IPS-18c (cell line): ENCODE data around the gene TYK2.

ENCODE experiments used
- H3K4me3 ChIP-seq: 2 replicates; pipeline ENCODE4 v1.7.0; 2013; ENCODE audit warnings: low read depth, mild to moderate bottlenecking, low read length, moderate library complexity; ENCODE audit not compliant: insufficient read depth
- H3K9me3 ChIP-seq: one replicate; pipeline ENCODE4 v1.6.1; 2013; ENCODE audit warnings: mild to moderate bottlenecking, low read length, moderate library complexity; ENCODE audit not compliant: control insufficient read depth, insufficient read depth

The TYK2 gene

DNA sequence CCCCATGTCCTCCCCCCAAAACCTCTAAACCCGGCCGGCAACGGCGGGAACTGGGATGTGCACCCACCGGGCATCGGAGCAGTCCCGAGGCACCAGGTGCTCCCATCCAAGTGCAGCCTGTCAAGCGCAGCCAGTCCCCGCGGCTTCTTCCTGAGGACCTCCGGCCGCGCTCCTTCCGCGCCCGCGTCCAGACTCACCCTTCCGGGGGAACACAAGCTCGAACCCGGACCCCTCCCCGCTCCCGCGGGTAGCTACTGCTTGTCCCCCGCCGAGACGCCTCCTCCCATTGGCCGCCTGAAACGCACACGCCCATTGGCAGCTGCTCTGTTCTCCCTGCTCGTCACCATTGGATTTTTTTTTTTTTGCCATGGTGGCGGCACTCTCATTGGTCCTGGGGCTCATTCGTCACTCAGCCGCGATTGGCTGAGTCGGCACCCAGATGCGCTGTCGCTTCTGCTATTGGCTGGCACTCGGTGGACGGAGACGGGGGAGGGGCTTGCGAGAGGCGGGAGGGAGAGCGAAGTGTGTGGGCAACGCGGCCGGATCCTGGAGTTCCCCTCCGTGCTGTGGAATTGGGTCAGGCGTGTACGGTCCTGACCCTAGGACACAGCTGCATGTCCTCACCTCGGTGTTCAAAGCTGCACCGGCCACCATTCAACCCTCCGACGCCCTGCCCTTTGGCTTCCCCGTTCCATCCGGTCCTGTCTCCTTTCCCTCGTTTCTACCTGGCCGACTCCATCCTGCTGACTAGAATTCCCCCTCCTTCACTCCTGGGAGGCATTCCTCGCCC is at the start of gene TYK2:
TYK2 (minus strand) TSS at position 260 of the 790 bp plus-strand sequence. CDS start 2,166 bp downstream, outside the sequence.
- peak within 1 kb of the TSS; percentile 85 for H3K4me3 ChIP-seq
- H3K9me3 ChIP-seq = no peaks in the 10 kb centered on the region

DNA sequence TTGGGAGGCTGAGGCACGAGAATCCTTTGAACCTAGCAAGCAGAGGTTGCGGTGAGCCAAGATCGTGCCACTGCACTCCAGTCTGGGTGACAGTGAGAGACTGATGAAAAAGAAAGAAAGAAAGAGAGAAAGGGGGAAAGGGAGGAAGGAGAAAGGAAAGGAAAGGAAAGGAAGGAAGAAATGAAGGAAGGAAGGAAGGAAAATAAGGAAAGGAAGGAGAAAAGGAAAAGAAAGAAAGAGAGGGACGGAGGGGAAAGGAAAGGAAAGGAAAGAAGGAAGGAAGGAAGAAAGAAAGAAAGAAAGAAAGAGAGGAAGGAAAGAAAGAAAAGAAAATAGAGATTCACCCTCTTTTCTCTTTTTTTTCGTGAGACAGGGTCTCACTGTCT is 48.6 kb upstream of the TYK2 start:
- peaks cover 2% of the 10 kb centered on the region for H3K9me3 ChIP-seq
- H3K4me3 ChIP-seq = no peak overlapping the region

DNA sequence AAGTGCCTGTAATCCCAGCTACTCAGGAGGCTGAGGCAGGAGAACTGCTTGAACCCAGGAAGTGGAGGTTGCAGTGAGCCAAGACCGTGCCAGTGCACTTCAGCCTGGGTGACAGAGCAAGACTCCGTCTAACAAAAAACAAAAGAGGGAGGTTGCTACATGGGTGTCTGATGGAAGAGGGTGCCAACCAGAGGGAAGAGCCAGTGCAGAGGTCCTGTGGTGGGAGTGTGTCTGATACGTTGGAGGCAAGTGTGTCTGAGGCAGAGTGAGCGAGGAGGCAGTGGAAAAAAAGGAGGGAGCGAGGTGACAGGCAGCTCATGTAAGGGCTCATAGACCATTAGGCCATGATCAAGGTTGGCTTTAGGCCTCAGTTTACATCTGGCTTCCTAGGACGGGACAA is 46.8 kb upstream of the TYK2 start:
- Histone ChIP-seq H3K9me3 (peaks cover 2% of the 10 kb centered on the region), H3K4me3 (no peak overlapping the region)

DNA sequence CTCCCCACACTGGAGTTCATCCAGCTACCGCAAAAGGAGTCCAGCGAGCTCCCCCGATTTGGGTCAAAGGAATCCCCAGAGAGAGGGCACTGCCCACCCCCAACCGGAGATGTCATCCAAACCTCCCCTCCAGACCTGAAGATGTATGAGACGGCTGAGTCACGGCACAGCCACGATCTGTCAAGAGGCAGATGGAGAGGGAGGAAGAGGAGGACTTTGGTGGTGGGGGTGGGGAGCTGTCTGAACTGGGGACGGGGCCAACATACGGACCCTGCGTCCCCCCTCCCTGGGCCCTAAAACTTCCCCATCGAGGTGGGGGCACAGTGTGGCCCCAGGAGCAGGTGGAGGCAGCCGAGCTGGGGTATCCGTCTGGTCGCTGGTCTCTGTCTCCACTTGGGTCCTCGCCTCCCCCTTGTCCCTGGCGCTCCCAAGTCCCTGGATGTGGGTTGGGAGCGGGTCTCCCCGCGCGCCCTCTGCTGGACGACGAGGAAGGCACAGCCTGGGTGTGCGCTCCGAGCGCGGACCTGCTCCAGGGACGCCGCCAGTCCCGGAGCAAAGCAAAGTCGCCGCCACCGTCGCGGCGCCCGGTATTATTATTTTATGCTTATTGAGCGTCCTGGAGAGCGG is 43.8 kb upstream of the TYK2 start:
- H3K9me3 ChIP-seq = no peaks in the 10 kb centered on the region
- peak overlapping the region; percentile 44 for H3K4me3 ChIP-seq

DNA sequence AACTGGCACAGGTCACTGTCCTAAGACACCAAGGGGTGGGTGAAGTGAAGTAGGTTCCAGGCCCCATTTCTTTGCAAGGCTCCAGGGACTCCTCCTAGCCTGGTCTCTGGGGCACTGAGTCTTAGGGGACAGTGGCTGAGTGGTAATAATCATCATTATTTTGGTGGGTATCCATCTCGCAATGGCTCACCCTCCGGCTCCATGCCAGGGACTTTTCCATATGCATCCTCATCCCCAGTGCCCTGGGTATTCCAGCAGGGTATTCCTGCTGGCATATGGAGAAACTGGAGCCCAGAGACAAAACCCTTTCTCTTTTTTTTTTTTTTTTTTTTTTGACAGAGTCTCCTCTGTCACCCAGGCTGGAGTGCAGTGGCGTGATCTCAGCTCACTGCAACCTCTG is 42.5 kb upstream of the TYK2 start:
- H3K9me3 ChIP-seq = no peaks in the 10 kb centered on the region
- H3K4me3 ChIP-seq = no peak overlapping the region

DNA sequence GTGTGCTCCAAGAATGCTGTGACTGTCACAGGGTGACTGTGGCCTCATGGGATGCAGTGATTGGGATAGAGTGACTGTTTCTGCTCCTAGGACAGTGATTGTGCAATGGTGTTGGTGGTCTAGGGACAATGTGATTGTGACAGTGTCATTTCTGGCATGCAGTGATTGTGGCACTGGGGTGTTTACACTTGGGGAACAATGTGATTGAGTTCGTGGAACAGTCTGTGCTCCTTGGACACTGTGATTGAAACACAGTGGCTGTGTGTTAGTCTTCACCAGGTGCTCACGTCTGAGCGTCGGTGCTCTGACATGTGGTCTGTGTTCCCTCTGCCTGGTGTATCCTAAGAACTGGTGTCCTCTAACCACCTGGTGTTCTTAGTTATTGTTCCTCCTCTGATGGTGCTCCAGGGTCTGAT is 41.7 kb upstream of the TYK2 start:
- Histone ChIP-seq H3K9me3 (no peaks in the 10 kb centered on the region), H3K4me3 (no peak overlapping the region)

DNA sequence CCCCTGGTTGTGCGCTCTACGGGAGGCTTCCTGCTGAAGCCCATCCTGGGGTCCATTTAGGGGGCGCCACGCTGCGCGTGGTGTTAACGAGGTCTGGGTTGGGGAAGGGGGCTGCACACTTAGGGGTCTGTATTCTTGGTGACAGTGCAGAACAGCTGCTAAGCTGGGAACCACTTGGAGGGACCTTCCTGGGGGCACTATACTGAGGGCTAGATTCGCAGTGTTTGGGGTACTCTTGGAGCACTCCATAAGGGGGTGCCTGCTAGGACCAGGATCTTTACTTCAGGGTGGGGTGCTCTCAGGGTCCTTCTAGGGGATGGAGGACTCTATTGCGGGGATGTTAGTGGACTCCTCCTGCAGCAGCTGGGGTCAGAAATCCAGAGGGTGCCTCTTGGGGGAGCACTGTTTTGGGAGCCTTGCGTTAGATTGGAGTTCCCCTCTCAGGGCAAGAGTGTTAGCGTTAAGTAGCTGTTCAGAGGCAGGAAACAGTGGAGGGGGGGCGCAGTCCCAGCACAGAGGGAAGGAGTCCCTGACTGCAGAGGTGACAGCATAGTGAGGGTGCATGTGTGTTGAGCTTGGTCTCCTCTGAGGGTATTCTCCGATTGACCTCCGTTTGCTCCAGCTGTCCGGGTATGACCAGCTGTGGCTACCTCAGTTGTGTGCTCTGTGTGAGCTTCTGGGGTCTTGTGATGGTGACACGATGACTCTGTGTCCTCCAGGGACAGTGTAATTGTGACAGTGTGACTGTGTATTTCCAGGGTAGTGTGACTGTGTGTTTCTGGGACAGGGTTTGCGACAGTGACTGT is 41.1 kb upstream of the TYK2 start:
- H3K9me3 ChIP-seq = no peaks in the 10 kb centered on the region

DNA sequence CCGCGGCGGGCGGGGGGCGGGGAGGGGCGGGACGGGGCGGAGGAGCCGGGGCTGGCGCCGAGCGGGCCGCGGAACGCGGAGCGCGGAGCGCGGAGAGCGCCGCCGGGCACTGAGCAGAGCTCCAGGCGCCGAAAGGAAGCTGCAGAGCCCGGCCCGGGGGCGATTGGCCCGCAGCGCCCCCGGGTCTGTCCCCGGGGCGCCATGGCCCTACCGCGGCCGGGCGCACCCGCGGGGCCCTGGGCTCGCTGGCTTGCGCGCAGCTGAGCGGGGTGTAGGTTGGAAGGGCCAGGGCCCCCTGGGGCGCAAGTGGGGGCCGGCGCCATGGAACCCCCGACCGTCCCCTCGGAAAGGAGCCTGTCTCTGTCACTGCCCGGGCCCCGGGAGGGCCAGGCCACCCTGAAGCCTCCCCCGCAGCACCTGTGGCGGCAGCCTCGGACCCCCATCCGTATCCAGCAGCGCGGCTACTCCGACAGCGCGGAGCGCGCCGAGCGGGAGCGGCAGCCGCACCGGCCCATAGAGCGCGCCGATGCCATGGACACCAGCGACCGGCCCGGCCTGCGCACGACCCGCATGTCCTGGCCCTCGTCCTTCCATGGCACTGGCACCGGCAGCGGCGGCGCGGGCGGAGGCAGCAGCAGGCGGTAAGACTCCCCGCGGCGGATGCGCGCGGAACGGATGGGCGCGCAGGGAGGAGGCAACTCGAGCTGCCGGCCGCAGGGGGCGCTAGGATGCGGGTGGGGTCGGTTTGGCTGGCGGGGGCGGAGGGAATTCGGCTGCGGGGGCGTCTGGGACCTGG is 40.3 kb upstream of the TYK2 start, which contains the start of gene PDE4A:
PDE4A (plus strand) TSS at position 95 of the 796 bp plus-strand sequence; CDS start at position 322, 227 bp downstream.
- Histone ChIP-seq H3K9me3 (no peaks in the 10 kb centered on the region), H3K4me3 (peak within 1 kb of the TSS; percentile 60)

More for the DNA sequence above, 41.1 kb upstream of the TYK2 start:
- H3K4me3 ChIP-seq = peak overlapping the region; percentile 60; the same call in 1 of the 2 replicates

DNA sequence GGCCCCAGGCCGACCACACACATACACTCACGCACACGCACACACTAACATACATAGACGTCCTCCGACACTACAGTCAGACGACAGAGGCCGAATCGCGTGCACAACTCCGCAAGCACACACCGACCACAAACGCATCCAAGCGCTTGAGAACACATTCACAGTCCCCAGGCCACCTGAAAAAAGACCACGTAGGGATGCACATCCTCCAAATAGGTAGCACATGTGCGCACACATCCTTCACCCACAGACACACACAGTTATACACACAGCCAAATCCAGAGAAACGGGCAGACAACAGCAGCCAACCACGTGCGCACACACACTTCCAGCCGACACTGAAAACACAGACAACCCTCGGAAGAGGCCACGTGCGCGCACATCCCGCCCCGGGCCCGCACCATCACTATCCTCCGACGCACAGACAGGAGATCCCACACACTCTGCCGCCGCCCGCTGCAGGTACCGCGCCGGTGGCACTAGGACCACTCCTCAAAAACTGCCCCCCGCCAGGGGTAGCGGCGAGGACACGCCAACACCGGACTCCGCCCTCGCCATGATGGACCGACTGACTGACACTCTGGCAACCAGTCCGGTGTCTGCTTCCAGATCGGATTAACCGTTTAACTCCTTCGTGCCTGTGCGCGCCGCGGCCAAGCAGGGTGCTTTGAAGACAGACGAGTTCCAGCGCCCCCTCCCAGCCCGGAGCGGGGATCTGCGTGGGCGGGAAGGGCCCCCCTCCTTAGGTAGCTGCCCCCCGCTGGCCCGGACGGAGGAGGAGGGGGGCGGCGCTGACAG is 39.5 kb upstream of the TYK2 start:
- Histone ChIP-seq H3K4me3 (peak overlapping the region; percentile 42), H3K9me3 (no peaks in the 10 kb centered on the region)

DNA sequence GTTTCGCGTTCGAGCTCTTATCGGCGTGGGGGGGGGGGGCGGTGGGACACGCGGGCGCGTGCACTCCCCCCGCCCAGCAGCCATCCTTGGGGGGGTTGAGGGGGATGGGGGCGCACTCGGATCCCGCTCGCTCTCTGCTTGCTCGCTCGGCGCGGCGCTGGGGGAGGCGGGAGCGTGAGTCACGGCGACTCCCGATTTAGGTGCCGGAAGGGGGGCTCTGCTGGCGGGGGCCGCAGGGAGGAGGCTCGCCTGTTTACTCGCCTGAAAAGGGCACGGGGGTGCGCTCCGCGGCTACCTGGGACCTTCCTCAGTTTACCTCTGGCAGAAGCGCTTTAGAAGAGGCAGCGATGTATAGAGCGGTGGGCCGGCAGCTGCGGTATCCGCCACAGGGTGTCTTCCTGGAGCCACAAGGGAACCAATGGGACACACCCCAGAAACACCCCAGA is 38.9 kb upstream of the TYK2 start:
- Histone ChIP-seq H3K9me3 (no peaks in the 10 kb centered on the region), H3K4me3 (peak overlapping the region; percentile 42)

DNA sequence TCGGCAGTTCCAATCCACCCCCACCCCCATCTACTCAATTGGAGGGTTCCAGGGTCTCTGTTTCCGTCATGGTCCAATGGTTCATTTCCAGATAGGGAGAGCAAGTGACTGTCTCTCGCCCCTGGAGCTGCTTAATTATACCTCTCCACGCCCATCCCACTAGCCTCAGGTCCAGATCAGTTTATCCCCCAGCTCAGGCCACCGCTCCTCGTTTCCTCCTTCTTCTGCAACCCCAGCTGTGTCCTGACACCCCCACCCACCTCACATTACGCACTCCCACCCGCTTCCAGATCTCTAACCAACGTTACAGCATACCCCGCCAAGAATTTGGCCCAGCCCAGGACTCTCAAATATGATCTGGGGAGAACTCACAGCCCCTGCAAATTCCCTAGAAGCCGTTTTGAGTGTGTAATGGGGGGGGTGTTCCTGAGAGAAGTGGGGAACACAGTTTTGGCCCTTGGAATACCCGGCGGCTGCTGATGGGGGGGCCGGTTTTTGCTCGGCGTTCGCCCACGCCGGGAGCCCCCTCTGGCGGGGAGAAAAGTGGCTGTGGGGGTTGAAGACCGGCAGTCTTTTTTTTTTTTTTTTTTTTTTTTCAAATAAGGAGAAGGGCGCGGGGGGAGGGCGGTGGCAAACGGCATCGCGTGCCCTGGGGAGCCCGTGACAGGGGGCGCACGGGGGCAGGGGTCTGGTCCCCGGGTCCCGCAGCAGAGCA is 38.3 kb upstream of the TYK2 start:
- Histone ChIP-seq H3K9me3 (no peaks in the 10 kb centered on the region), H3K4me3 (peak overlapping the region; percentile 42)

DNA sequence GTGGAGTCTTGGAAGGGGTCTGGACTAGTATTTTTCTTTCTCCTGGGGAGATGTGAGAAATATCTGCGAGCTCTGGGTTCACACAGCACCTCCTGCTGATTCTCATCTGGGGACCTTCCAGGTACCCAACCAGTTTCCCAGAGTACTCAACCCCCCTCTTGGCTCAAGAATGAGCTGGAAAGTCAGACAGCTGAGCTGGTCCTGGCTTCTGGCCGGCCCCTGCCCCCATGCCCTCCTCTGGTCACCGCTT is 37.8 kb upstream of the TYK2 start:
- H3K4me3 ChIP-seq = peak overlapping the region; percentile 16

DNA sequence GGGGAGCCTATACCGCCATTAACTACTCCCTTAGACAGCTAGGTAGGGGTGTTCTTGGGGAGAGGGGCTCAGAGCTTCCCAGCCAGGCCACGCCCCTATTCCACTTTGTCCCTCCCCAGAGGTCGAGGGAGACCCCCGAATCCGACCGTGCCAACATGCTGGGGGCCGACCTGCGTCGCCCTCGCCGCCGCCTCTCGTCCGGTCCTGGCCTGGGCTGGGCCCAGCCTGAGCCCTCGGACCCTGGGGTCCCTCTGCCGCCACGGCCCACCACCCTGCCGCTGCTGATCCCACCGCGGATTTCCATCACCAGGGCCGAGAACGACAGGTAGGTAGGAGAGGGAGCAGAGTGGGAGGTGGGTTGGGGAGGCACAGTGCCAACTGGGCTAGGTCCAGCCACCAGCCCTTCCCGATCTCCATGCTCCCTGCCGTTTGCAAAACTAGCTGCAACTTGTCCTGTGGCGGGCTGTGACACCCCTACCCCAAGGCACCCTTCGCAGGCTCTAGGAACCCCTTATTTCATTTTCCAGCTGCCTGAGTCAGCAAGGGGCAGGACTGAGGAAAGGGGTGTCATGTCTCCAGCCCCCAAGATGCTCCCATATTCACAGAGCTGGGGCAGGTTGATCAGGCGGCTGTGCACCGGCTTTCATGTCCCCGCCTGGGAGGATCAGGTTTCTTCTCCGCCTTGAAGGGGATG is 37.3 kb upstream of the TYK2 start:
- peak overlapping the region; percentile 16 for H3K4me3 ChIP-seq
- no peaks in the 10 kb centered on the region for H3K9me3 ChIP-seq

More for the DNA sequence above, 37.8 kb upstream of the TYK2 start:
- H3K9me3 ChIP-seq = no peaks in the 10 kb centered on the region

DNA sequence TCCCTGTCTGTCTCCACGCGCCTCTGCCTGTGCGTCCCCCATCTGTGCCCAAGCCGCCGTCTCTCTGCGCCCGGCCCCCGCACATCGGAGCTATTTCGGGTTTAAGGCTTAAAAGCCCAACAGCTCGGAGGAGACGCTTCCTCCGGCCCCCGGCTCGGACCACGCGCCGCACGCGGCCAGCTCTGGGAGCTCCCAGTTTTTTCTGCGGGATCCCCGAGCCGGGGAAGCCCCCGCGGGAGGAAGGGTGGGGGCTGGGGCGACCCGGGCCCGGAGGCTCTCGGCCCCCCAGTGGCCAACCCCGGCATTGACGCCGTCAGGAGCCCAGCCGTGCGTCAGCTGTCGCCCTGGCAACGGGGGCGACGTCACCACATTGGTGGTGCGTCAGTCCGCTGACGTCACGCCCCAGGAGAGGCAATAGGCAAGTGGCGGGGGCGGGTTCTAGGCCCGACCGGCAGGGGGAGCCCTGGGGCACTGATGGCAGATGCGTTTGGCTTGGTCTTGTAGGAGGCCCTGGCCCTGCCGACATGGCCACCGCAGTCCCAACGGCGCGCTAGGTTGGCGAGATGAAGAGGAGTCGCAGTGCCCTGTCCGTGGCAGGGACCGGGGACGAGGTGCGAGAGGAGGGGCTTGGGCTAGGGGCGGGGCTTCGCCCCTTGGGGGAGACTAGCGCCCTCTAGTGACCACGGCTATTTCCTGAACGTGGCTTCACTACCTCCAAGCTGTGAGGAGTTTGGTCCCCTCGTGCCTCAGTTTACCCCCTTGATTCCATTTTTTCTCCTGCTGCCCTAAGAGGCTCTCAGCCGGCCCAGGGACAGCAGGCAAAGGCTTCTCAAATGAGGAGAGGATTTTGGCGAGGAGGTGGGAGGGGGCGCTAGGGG is 36.2 kb upstream of the TYK2 start:
- Histone ChIP-seq H3K9me3 (no peaks in the 10 kb centered on the region), H3K4me3 (peak overlapping the region; percentile 71)

DNA sequence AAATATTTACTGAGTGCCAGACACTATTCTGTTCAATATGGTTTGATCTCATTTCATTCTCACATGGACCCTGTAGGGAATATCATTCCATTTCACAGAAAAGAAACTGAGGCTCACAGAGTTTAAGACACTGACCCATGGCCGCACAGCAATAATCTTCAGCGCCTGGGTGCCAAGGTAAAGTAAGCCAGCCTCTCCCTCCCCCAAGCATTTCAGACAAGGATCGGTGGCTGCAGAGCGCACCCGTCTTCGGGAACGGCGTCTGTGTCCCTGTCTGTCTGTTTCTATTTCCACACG is 35.7 kb upstream of the TYK2 start:
- Histone ChIP-seq H3K9me3 (peaks cover 2% of the 10 kb centered on the region), H3K4me3 (peak overlapping the region; percentile 71)
